MM.1S (cell line): ENCODE results near the gene EXOC3L4.

ENCODE experiments used
- DNase-seq: peaks from one replicate; pipeline ENCODE4 v3.0.0-alpha.2; 2015
- H2AFZ ChIP-seq: fragments of 300-600 bp; sonication (generic); 2 replicates; pipeline ENCODE4 v1.6.0; 2016; ENCODE audit warnings: antibody characterized with exemption, low read length
- H3F3A ChIP-seq: fragments of 300-600 bp; sonication (generic); 2 replicates; pipeline ENCODE4 v1.6.1; 2016; ENCODE audit warnings: mild to moderate bottlenecking, antibody characterized with exemption, low read length, moderate library complexity, mixed read lengths; ENCODE audit not compliant: insufficient read depth
- H3K27ac ChIP-seq: fragments of 300-600 bp; sonication (generic); 2 replicates; pipeline ENCODE4 v1.5.1; 2016; ENCODE audit warnings: mild to moderate bottlenecking, low read length
- H3K27me3 ChIP-seq: fragments of 300-600 bp; sonication (generic); replicated peaks from 2 replicates; pipeline ENCODE4 v1.6.0; 2016; ENCODE audit warnings: low read length; ENCODE audit not compliant: insufficient read depth
- H3K36me3 ChIP-seq: fragments of 300-600 bp; sonication (generic); replicated peaks from 2 replicates; pipeline ENCODE4 v1.6.1; 2016; ENCODE audit warnings: mild to moderate bottlenecking, low read length, mixed read lengths; ENCODE audit not compliant: insufficient read depth
- H3K4me1 ChIP-seq: fragments of 300-600 bp; sonication (generic); 2 replicates; pipeline ENCODE4 v1.6.1; 2016; ENCODE audit warnings: low read length, mixed read lengths
- H3K4me2 ChIP-seq: fragments of 300-600 bp; sonication (generic); 2 replicates; pipeline ENCODE4 v1.6.0; 2016; ENCODE audit warnings: low read depth, low read length
- H3K4me3 ChIP-seq: fragments of 300-600 bp; sonication (generic); 2 replicates; pipeline ENCODE4 v1.5.1; 2016; ENCODE audit warnings: low read length, mixed read lengths
- H3K79me2 ChIP-seq: fragments of 300-600 bp; sonication (generic); 2 replicates; pipeline ENCODE4 v1.6.1; 2016; ENCODE audit warnings: mixed run types, low read length, mixed read lengths
- H3K9ac ChIP-seq: fragments of 300-600 bp; sonication (generic); 2 replicates; pipeline ENCODE4 v1.6.1; 2016; ENCODE audit warnings: low read length, mixed read lengths
- H3K9me2 ChIP-seq: fragments of 300-600 bp; sonication (generic); replicated peaks from 2 replicates; pipeline ENCODE4 v1.6.1; 2016; ENCODE audit warnings: mild to moderate bottlenecking, low read length, mixed read lengths; ENCODE audit not compliant: insufficient read depth
- H3K9me3 ChIP-seq: fragments of 300-600 bp; sonication (generic); replicated peaks from 2 replicates; pipeline ENCODE4 v1.6.1; 2016; ENCODE audit warnings: mild to moderate bottlenecking, low read length, mixed read lengths; ENCODE audit not compliant: insufficient read depth
- H4K20me1 ChIP-seq: fragments of 300-600 bp; sonication (generic); 2 replicates; pipeline ENCODE4 v1.6.1; 2016; ENCODE audit warnings: mild to moderate bottlenecking, low read length, moderate library complexity, mixed read lengths; ENCODE audit not compliant: insufficient read depth
- CTCF ChIP-seq: fragments of 300-600 bp; sonication (generic); IDR thresholded peaks from 2 replicates; pipeline ENCODE4 v1.5.1; 2016; ENCODE audit warnings: antibody characterized with exemption, low read length, mixed read lengths
- EZH2 ChIP-seq: fragments of 300-600 bp; sonication (generic); optimal IDR thresholded peaks from 2 replicates; pipeline ENCODE3; 2017; ENCODE audit warnings: low read depth, mild to moderate bottlenecking, antibody characterized with exemption, low read length, mixed read lengths
- EZH2phosphoT487 ChIP-seq: fragments of 300-600 bp; sonication (generic); IDR thresholded peaks from 2 replicates; pipeline ENCODE4 v1.6.1; 2018; ENCODE audit warnings: antibody characterized with exemption, low read length

EXOC3L4 gene

GRCh38 chr14:103070971-103071542, 23.5 kb upstream of the EXOC3L4 start:
- TF ChIP-seq EZH2 (no peak), EZH2phosphoT487 (no peak), CTCF (no peak)
- no peaks in the 10 kb centered on the region for H3K36me3 ChIP-seq
- no peaks in the 10 kb centered on the region for H3K4me1 ChIP-seq
- H3K9me3 ChIP-seq, result no peaks in the 10 kb centered on the region
- H3K27ac ChIP-seq, result no peak overlapping the region
- no peak overlapping the region for H3K4me3 ChIP-seq
- no peaks in the 10 kb centered on the region for H3K9me2 ChIP-seq
- H3K4me2 ChIP-seq, result no peak overlapping the region
- DNase-seq, result no peak
- no peaks in the 10 kb centered on the region for H4K20me1 ChIP-seq
- H3K9ac ChIP-seq, result no peak overlapping the region
- no peaks in the 10 kb centered on the region for H3F3A ChIP-seq
- no peak overlapping the region for H2AFZ ChIP-seq
- H3K27me3 ChIP-seq, result peaks cover 16% of the 10 kb centered on the region
- H3K79me2 ChIP-seq, result no peaks in the 10 kb centered on the region

GRCh38 chr14:103071544-103072251, 22.8 kb upstream of the EXOC3L4 start:
- no peaks in the 10 kb centered on the region for H3K79me2 ChIP-seq
- no peaks in the 10 kb centered on the region for H3F3A ChIP-seq
- TF ChIP-seq EZH2phosphoT487 (no peak), CTCF (no peak), EZH2 (no peak)
- no peak overlapping the region for H3K27ac ChIP-seq
- H3K36me3 ChIP-seq, result no peaks in the 10 kb centered on the region
- H3K4me2 ChIP-seq, result no peak overlapping the region
- peaks cover 16% of the 10 kb centered on the region for H3K27me3 ChIP-seq
- H4K20me1 ChIP-seq, result no peaks in the 10 kb centered on the region
- no peaks in the 10 kb centered on the region for H3K9me3 ChIP-seq
- no peaks in the 10 kb centered on the region for H3K9me2 ChIP-seq
- no peak overlapping the region for H3K4me3 ChIP-seq
- no peak overlapping the region for H2AFZ ChIP-seq
- no peak for DNase-seq
- no peaks in the 10 kb centered on the region for H3K4me1 ChIP-seq
- H3K9ac ChIP-seq, result no peak overlapping the region

GRCh38 chr14:103072595-103073366, 21.7 kb upstream of the EXOC3L4 start:
- Histone ChIP-seq H3K9me3 (no peaks in the 10 kb centered on the region), H3K27ac (no peak overlapping the region), H3K9ac (no peak overlapping the region), H3K4me2 (no peak overlapping the region), H3K36me3 (no peaks in the 10 kb centered on the region), H3F3A (no peaks in the 10 kb centered on the region), H3K27me3 (peaks cover 16% of the 10 kb centered on the region), H3K4me1 (no peaks in the 10 kb centered on the region), H2AFZ (no peak overlapping the region), H3K79me2 (no peaks in the 10 kb centered on the region), H3K9me2 (no peaks in the 10 kb centered on the region), H3K4me3 (no peak overlapping the region), H4K20me1 (no peaks in the 10 kb centered on the region)
- TF ChIP-seq EZH2phosphoT487, result no peak
- no peak for TF ChIP-seq EZH2
- no peak for TF ChIP-seq CTCF
- no peak for DNase-seq
